Measurements from ENCODE around the gene TRPM3.
"Not testable (repeated sequence)": the region's sequence is repeated elsewhere in the genome, so short reads cannot be mapped to it uniquely, and the experiment has no call there.

Gene TRPM3

DNA sequence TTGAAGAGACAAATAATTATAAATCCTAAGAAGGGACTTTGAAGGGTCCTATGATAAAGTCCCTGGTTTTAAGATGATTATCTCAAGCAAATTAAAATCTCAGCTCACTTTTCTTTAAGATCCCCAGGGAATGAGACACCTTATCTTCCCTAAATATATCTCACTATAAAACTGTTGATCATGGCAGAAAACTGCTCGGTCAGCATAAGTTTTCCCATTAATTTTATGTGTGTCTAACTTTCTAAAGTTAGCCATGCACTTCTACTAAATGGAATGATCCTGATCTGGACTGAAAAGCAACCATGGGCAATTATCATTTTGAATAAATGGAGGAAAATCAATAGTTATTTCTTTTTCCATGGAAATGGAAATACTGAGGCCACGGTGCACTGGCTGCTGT is 314.5 kb downstream of the TRPM3 start:
- no peak for DNase-seq

DNA sequence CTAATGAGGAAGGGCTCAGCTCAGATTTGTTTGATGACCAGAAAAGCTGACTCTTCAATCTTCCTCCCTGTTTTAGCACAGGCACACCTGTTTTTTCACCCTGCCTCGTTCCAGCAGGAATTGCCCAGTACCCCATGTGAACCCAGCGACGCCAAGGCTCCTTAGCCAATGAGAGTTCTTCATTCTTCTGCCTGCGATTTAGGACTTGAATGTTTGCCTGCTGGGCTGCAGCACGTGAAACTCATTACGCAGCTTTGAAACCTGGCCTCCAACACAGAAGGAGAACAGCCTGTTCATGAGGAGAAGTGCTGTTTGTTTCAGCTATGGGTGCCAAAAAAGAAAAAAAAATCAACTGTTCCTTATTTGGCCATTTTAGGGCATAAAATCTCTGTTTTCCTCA is 315.5 kb downstream of the TRPM3 start:
- no peak for DNase-seq

DNA sequence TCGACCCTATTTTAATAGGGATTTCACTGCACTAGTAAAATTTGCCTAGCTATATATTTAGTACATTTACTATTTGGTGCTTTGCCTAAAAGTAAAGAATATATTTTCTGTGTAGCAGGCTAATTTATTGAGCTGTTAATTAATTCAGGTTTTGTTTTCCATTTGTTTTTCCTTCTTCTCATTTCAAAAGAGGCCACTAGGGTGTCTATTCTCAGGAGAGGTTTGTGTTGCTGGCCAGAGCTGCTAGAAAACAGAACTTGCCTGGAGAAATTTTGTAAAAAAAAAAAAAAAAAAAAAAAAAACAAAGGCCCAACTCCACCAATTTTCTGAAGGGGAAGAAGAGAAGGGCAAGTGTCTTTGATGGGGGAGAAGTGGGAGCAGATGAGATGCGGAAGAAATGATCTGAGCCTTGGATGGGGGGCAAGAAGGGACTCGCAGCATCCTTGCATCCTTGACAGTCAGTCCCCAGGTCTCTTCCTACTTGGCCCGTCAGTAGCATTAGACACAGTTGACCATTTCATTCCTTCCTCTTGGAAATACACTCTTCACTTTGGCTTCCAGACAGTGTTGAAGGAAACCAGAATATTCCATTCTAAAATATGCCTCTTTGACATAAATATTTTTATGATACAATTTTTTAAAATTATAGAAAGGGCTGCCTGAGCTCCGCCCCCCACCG is 318.5 kb downstream of the TRPM3 start:
- no peak for DNase-seq

DNA sequence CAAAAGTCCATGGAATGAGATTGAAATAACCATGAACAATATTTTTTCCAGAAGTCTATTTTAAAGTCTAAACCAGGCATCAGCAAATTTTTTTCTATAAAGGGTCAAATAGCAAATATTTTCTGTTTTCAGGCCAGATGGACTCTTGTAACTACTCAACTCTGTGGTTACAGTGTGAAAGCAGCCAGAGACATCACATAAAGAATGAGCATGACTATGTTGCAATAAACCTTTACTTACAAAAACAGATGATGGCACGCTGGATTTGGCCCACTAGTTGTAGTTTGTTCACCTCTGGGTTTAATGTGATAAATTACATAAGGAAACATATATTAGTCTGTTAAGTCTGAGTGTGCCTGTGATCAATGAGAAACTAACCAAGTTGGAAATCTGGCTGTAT is 319.2 kb downstream of the TRPM3 start:
- no peak for DNase-seq

DNA sequence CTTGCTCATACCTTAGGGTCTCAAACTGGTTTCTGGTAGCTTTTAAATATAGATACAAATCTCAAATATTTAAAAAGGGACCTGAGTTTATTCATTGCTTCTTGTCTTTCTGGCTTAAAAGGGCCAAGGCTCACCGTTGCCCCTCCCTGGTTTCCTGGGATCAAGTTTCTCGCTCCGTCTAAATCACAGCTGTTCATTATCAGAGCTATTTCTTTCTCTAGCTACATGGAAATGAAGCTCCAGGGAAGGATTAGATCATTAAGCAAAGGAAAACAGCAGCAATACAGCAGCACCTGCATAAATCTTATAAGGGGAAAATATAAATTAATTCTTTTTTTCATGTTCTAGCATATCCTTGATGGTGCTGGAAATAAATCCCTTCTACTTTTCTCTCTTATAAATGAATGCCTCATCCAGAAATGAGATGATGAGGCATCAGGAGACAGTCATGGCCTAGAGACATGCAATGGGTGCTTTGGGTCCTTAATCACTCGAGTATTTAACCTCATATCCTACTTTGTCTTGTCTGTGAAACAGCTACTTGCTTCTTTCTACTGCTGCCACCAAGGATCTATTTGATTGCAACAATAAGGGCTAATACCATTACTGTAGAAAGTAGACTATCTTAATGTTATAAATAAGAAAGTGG is 320.1 kb downstream of the TRPM3 start:
- DNase-seq, result no peak

DNA sequence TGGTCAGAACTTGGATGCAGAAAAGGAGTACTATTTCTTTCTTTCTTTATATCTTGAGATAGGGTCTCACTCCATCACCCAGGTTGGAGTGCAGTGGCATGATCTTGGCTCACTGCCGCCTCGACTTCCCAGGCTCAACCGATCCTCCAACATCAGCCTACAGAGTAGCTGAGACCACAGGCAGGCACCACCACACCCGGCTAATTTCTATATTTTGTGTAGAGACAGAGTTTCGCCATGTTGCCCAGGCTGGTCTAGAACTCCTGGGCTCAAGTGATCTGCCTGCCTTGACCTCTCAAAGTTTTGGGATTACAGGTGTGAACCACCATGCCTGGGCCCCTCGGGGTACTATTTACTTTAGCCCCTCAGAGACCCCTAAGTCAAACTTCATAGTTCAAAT is 323.4 kb downstream of the TRPM3 start:
- DNase-seq, result no peak

DNA sequence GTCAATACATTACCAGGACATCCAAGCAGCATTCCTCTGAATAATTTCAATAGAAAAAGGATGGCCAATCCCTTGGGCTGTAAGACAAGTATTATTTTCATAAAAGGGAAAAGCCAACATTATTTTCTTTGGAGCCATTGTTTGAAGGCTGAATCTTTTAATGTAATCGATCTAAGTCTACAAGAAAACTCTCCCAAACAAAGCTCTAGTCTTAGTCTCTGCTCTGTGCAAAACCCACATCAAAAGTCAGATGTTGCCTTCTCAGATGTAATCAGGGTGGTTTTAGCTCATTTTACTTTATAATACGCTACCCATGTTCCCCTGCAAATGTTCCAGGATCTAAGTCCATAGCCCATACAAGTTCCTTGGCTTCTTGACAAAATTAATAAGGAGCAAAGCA is 325.6 kb downstream of the TRPM3 start:
- DNase-seq, result no peak

DNA sequence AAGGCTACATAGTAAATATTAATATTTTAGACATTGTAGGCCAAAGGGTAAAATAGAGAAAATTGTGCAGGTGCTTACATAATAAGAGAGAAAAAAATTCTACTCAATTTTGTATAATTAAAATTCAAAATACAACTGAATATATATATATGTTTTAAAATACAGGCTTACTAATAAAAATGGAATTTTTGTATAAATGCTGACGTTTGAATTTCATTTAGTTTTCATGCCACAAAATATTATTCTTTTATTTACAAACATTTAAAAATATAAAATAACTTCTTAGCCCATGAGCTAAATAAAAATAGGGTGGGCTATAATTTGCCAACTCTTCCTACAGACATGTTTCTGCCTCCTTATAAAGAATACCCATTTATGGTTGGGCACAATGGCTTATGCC is 328.6 kb downstream of the TRPM3 start:
- DNase-seq, result no peak

DNA sequence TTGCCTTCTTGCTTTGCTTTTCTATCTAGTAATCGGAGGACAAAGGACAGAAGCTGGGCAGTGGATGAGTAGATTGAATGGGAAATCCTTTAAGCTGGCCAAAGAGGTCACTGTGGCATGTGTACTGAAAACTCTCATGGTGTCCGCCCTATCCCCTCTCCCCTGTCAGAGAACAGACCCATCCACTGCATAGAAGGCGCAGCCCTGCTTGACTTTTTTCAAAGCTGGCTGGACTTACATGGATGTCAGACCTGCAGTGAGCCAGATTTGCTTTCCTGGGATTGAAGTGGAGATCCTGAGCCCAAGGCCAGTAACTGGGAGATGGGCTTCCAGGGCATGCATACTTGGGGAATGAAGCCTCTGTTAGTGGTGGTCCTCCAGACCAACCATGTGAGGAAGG is 329.5 kb downstream of the TRPM3 start:
- DNase-seq, result no peak

DNA sequence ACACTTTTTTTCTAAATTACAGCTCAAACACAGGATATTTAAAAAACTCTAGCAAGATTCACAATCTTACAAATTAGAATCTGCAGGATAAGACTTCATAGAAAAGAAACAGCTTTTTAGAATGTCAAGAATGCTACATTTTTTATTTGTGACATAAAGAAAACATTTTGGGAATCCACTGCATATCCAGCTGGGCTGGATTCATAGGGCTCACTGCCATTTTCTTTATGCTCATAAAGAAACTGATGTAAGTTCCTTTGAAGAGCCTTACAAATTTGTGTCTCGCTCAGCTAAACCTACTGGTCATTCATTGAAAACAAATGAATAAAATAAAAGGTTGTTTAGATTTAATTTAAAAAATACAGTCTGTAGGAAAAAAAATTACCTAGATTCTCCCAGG is 332.3 kb downstream of the TRPM3 start:
- no peak for DNase-seq

DNA sequence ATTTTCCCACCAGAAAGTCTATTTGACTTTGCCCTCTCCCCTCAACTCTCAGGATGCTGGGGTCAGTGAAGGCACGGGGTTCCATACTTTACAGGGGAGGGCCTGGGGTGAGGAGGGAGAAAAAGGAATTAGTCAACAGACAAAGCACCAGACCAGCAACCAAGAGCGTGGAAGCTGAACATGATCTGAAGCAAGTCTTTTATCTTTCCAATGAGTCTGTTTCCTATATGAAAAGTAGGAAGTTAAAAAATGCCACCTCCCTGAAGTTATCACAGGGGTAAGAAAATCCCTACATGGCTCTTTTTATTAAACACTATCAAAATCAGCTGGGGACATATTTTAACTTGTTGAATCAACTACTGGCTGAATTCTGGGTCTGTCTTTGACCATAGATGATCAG is 337.0 kb downstream of the TRPM3 start:
- DNase-seq, result no peak

DNA sequence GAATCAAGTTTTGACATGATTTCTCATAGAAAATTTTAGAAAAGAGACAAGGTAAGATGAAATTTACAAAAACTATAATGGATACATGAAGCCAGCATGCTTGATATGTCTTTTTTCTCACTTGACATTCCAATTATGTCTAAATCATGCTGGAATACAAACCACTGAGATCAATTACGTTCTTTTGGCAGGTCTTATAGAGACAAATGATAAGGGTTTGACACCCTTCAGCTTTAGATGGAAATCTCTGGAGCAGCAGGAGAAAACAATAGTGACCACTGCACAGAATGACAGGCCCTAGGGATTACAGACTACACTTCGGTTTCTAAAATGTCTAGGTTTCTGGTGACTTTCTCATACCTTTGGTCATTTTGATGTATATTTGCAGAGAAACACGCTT is 342.9 kb downstream of the TRPM3 start:
- DNase-seq, result no peak

DNA sequence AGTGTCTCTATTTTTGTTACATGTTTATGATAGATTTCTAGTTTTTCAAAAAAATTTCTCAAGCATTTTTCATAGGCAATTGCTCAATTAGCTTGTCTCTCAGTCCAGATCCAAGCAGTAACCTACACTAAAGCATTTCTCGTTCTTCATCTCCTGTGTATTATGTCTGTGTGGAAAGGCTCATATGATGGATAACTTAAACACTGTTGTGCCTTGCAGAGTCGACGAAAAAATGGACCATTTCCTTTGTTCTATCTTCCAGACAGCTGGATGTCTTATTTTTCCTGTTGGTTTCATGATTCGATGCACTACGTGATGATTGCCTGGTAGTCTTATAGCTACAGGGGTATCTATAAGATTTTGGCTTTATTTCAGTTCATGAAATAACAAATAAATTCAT is 347.8 kb downstream of the TRPM3 start:
- no peak for DNase-seq

DNA sequence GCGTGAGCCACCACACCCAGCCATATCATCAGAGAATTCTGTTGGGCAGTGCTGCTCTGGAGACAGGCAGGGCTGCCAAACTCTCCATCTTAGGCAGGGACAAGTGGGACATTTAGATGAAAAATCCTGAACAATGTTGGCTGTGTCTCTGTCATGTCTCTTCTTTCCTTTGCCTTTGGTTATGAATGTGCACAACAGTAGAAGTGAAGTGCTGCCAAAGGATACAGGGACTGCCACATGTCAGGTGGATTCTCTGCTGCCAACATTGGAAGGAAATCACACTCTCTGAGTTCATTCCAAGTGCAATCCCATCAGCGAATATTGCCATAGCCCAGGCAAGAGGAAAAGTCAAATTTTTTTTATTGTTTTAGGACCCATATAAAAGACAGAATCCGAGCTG is 348.8 kb downstream of the TRPM3 start:
- no peak for DNase-seq

DNA sequence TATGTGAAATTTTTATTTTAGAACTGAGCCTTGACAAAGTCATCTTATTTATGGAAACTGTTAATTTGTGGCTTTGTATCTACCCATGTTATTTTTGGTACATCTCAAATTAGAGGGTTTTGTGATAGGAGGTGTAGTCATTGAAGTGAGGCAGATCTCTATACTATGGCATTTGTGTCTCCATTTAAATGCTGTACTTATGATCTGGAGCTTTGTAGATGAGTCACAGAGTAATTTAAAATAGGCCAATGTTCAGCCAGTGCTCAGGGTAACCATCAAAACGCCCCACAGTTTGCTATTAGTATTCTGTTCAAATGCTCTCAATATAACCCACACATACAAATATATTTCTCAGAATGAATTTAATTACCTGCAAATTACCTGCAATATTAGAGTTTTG is 355.5 kb downstream of the TRPM3 start:
- no peak for DNase-seq

DNA sequence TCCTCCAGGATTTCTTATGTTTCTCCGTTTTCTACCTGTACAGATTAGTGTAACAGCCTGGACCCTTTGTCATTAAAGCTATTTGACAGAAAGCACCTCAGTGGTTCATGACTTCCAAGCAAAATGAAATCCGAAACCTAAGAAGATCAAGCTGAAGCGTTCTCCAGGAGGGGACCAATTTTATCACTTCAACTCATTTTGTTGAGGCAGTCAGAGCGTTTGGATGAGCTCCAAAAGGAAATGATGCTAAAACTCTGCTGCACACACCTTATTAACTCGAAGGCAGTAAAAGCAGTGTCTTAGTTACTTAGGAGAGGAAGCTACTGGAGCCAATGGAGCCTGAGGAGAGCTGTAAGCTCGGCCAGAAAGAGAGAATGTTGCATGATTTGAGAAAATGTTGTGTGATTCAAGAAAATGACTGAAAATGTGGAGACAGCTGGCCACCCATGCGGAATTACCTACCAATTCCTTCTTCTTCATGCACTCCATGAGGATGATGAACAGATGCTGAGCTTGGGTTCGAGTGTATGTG is 360.2 kb downstream of the TRPM3 start:
- DNase-seq, result no peak

DNA sequence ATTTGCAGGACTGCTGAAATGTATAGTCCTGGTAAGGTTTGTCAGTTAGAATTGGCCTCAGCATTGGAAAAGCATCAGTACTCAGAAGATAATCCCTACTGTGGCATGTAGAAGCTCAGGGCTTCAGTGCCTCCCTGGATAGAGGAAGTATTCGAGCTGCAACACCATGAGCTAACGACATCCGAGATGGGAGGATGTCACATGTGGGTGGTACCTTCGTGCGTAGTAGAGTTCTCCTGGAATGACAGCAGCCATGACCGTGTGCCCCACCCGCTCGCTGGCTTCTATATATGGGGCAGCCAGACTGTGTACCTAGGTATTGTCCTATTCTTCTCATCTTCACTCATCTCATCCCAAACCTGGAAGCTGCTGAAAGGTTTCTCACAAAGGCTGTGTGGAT is 361.2 kb downstream of the TRPM3 start:
- DNase-seq, result no peak

DNA sequence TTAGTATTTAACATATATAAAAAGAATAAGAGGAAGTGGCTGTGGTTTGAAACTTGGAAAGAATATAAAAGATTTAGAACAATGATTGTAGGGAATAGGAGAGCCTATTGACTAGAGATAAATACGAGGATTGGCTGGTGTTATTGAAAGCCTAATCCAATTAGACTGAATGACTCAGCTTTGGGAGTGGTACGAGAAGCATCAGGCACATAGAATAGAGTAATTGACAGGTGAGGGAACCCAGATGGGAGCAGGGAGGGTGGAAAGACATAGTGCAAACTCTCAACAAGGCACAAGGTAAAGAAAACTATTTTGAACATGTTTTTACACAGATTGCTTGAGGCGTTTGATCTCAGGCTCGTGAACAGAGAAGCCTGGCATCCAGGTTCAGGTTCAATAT is 368.1 kb downstream of the TRPM3 start:
- no peak for DNase-seq

DNA sequence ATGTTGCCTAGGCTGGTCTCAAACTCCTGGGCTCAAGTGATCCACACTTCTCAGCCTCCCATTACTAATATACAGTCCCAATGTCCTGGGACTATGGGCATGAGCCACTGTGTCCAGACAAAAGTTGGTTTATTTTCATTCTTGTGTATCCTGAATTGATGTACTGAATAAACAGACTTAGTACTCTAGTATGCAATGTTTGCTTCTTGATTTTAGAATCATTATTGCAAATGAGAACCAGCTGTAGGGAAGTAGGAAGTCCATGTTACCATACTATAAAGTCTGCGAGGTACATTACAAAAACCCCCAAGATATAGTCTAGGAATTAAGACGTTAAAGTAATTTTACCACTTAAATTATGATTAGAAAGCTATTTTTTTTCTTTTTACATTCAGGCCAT is 372.4 kb downstream of the TRPM3 start:
- DNase-seq, result no peak

DNA sequence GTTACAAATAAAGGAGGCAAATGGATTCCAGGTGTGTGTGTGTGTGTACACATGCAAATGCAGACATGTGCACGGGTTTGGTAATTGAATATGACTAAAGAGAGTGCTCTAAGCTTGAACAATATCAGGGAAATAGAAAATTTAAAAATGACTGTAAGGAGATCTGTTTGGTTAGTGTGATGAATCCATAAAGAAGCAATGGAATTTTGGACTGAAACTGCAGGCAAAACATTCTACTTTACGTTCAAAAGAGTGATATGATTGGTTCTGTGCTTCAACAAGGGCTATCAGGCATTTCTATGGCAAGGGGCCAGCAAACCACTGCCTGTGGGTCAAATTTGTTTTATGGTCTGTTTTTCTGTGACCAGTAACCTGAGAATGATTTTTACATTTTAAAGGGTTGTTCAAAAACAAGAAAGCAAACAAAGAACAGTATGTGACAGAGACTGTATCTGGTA is 374.1 kb downstream of the TRPM3 start:
- DNase-seq, result no peak

DNA sequence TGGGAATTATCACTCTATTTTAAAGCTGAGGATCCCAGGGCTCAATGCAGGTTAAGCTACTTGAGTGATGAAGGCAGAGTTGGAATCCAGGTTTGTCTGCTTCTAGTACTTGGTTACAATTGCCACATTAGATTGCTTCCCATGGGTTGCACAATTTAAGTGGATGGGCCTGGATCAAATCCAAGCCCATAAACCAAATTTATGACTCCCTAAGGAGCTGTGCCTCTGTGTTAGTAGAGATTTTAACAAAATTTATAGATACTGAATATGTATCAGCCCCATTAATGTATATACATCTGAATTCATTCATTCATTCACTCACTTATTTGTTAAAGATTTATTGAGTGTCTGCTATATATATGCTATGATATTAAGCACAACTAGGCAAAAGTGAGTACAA is 374.7 kb downstream of the TRPM3 start:
- no peak for DNase-seq

DNA sequence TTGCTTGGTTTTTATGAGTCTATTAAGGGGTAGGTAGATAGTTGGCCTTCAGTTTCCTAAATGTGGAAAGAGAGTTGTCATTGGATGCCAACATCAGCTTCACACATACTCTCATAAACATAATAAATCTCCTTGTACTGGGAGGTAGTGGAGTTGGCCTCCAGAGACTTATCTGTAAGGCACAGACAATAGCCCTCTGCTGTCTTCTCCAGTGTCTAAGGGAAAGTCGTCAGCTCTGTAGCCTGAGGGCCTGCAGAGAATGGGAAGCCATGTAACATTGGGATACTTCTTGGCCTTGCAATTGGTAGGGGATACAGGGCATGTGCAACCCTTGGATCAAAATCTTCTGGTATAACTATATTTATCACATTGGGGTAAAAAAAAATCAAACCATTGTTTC is 375.1 kb downstream of the TRPM3 start:
- DNase-seq, result no peak

DNA sequence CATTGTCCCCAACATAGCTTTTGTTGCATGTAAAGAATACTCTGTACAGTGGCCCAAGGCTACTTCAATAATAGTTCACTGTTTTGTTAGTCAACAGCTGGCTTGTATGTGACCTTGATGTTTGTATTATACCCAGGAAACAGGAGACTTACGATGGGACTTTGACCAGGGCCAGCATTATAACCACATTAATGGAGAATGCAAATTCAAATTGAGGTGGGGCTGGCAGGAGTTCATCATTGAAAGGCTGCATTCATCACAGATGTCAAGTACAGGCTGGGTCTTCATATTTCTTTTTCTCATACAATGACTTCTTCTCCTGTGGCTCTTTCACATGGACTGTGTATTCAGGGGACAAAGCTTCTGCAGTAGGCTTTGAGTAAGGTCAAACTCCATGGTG is 396.6 kb downstream of the TRPM3 start:
- DNase-seq, result not testable (repeated sequence)

DNA sequence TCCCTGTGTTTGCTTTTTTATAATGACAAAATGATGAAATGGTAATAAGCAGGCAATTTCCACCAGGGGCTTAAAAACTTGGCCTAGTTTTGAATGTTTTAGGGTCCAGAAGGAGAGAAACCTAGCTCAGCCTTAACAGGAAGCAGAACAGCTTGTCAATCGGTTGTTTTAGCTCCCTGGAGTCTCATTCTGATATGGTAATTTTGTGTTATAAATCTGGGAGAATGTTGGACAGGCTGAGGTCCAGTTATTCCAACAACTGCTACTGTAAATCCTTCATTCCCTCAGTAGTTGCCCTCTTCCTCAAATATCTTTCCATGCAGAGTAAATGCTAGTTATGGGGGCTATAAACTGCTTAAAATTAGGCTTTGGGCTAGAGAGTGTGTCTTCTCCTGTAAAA is 397.4 kb downstream of the TRPM3 start:
- DNase-seq, result not testable (repeated sequence)

DNA sequence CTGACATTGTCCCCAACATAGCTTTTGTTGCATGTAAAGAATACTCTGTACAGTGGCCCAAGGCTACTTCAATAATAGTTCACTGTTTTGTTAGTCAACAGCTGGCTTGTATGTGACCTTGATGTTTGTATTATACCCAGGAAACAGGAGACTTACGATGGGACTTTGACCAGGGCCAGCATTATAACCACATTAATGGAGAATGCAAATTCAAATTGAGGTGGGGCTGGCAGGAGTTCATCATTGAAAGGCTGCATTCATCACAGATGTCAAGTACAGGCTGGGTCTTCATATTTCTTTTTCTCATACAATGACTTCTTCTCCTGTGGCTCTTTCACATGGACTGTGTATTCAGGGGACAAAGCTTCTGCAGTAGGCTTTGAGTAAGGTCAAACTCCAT is 414.6 kb downstream of the TRPM3 start:
- not testable (repeated sequence) for DNase-seq

Measured in activated T-cell treated with anti-CD3 and anti-CD28 coated beads, Interleukin-2, amount 50 U/mL, for 48 hours (primary cell).